Measurements from ENCODE around the gene TRIM8. TPM values are rescaled to one million over a fixed set of nuclear protein-coding genes. Genes with fewer than 3 reads are reported as not detected.

TRIM8 gene
- total and polyA plus RNA-seq, 9 of the 15 experiments (the other 6 are each of a cell fraction or from before 2014, with no cell fraction given), result 1.7 to 26.0 (median 9.1) TPM

DNA sequence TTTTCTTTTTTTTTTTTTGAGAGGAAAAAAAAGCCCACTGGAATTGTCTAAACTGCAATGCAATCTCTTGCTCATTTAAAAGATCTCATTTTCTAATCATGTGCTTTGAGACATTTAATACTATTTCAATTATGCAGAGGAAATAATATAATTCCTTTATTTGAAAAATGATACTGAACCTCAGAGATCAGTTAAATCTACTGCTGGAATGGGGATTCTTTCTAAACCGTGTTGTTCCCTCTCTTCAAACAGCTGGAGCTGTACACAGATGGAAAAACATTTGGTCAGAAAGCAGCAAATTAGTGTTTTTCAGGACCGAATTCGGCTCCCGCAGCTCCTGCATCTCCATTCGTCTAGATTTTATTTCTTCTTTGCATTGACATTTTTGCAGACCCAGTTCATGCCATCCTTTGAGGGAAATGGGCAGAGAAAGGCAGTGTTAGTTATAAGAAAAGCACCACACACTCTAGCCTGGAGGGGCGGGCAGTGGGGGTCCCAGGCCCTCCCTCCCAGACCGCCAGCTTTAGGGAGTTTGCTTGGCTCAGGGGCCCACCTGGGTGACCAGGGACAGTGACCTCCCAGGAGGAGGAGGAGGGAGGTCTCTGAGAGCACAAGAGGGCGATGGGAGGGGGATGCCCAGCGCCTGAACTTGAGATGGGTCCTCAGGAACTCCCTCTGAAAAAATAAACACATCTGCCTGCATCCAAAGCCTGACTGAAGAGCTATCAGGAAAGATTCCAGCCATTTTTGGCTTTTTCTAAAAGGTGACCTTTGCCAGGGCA lies 32.4 kb downstream of the TRIM8 start:
- no TSS peak for BruUV-seq (replicated peaks)
- FAIRE-seq (no peak), ATAC-seq (no peak), DNase-seq (ENCODE audit: extremely low read depth in 1 of 4, low spot score in 3 of 4) (no peak)
- Histone ChIP-seq H3K9me3 (replicated peaks; ENCODE audit: control insufficient read depth, insufficient read depth, low read depth, low read length) (no peaks in the 10 kb centered on the region), H3K9ac (ENCODE audit: insufficient read depth in 1 of 2, low read depth in 2 of 2, low read length in 2 of 2) (no peak overlapping the region), H3K9me1 (ENCODE audit: control insufficient read depth, insufficient read depth, low read length) (no peaks in the 10 kb centered on the region), H3K4me1 (replicated peaks in 1 of 2; ENCODE audit: control insufficient read depth in 2 of 2, insufficient read depth in 2 of 2, low read length in 2 of 2) (peaks cover 26 to 29% of the 10 kb centered on the region in 2 experiments), H3K27me3 (ENCODE audit: control insufficient read depth in 2 of 2, insufficient read depth in 2 of 2, low read length in 2 of 2) (no peaks in the 10 kb centered on the region), H3K4me2 (ENCODE audit: insufficient read depth, low read length) (no peak overlapping the region), H4K20me1 (replicated peaks; ENCODE audit: control insufficient read depth, insufficient read depth, low read length) (no peaks in the 10 kb centered on the region), H2AFZ (ENCODE audit: low read depth, low read length) (no peak overlapping the region), H3K27ac (ENCODE audit: extremely low read depth, low read depth, low read length) (no peak overlapping the region), H3K4me3 (no peak overlapping the region), H3K36me3 (ENCODE audit: control insufficient read depth, insufficient read depth, low read length) (no peaks in the 10 kb centered on the region), H3K79me2 (ENCODE audit: control insufficient read depth, insufficient read depth, low read length) (no peaks in the 10 kb centered on the region)
- ChIA-PET POLR2A (interaction anchor here (0.6 to 1.3 kb wide), 3 partner anchors 11 to 1029 kb away, joined by 3 to 4 read pairs (median 3); no protein-coding TSS in a partner anchor), CTCF (ENCODE audit: low intra/inter-chr PET ratio) (no interaction called here)
- intact Hi-C loops (cut with micrococcal nuclease), result no loop called here
- WGBS (ENCODE audit: insufficient coverage, low coverage, missing lambda C conversion rate), result 75% methylated on average over 6 of the region's 9 CpGs
- no peak for TF ChIP-seq RHOXF2B (CRISPR knock-in tag; conservative IDR thresholded peaks at IDR 0.05)
- 0 out of 2 replicates have a peak, but pooled peaks have one; percentile 5 for TF ChIP-seq GABPA (tag; conservative IDR thresholded peaks at IDR 0.05; ENCODE audit: low read depth)
- 0 out of 2 replicates have a peak, but pooled peaks have one; percentile 67 for TF ChIP-seq ZNF384 (IDR thresholded peaks at IDR 0.05; ENCODE audit: low read depth, low read length)
- in situ Hi-C loops (cut with MboI), result no loop called here

DNA sequence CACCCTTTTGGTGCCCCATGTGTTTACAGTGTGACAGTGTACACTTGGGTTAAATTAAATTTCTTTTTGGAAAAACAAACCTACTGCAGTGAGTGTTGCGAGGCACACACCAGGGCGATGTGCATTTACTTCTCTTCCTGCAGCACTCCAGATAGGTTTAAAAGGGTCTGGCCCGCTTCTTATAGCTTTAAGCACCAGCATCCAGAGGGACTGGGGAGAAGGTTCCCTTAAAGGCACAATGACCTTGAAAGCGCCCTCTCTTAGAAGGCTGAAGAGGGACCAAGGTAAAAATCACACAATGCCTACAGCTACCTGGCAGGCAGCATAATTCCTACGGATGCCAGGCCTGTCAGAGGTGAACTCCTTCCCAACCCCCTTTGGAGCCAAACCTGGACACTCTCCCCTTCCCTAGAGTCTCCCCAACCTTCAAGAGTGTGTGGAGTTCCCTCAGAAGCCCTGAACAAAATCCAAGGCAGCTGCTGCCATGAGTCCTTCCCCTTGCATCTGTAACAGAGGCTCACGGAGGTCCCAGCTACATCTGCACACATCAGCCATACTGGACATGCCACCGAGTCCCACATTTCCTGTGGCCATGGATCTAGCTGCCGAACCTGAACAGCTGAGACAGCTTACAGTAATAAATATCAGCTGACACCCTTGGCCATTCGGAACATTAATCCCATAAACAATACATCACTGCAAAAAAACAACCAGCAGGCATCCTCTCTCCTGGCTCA lies 33.2 kb downstream of the TRIM8 start:
- no peaks in the 10 kb centered on the region for H3K9me1 ChIP-seq (ENCODE audit: control insufficient read depth, insufficient read depth, low read length)
- in situ Hi-C loops (cut with MboI) (no loop called here), intact Hi-C loops (cut with micrococcal nuclease) (no loop called here)
- no peaks in the 10 kb centered on the region for H3K36me3 ChIP-seq (ENCODE audit: control insufficient read depth, insufficient read depth, low read length)
- 62% methylated on average over 7 of the region's 9 CpGs for WGBS (ENCODE audit: insufficient coverage, low coverage, missing lambda C conversion rate)
- ATAC-seq (no peak), FAIRE-seq (no peak), DNase-seq (ENCODE audit: extremely low read depth in 1 of 4, low spot score in 3 of 4) (no peak)
- BruUV-seq (replicated peaks), result no TSS peak
- no peak overlapping the region for H3K4me2 ChIP-seq (ENCODE audit: insufficient read depth, low read length)
- no peaks in the 10 kb centered on the region for H3K27me3 ChIP-seq (ENCODE audit: control insufficient read depth in 2 of 2, insufficient read depth in 2 of 2, low read length in 2 of 2)
- no peaks in the 10 kb centered on the region for H4K20me1 ChIP-seq (replicated peaks; ENCODE audit: control insufficient read depth, insufficient read depth, low read length)
- H3K4me1 ChIP-seq (replicated peaks in 1 of 2; ENCODE audit: control insufficient read depth in 2 of 2, insufficient read depth in 2 of 2, low read length in 2 of 2), result peaks cover 26 to 34% of the 10 kb centered on the region in 2 experiments
- CTCF ChIA-PET (ENCODE audit: low intra/inter-chr PET ratio), result no interaction called here
- TF ChIP-seq JUNB (CRISPR knock-in tag; conservative IDR thresholded peaks at IDR 0.05) (no peak), CSDE1 (IDR thresholded peaks at IDR 0.05) (no peak), RBM15 (IDR thresholded peaks at IDR 0.05; ENCODE audit: insufficient read depth, low read length) (no peak), FUS (optimal IDR thresholded peaks at IDR 0.05; ENCODE audit: low read depth, low read length) (no peak)
- H3K79me2 ChIP-seq (ENCODE audit: control insufficient read depth, insufficient read depth, low read length), result no peaks in the 10 kb centered on the region
- POLR2A ChIA-PET, result interaction anchor here (0.5 to 1.7 kb wide), 4 partner anchors 19 to 1028 kb away, joined by 3 to 4 read pairs (median 4); no protein-coding TSS in a partner anchor
- no peak overlapping the region for H2AFZ ChIP-seq (ENCODE audit: low read depth, low read length)
- no peak overlapping the region for H3K27ac ChIP-seq (ENCODE audit: extremely low read depth, low read depth, low read length)
- H3K9me3 ChIP-seq (replicated peaks; ENCODE audit: control insufficient read depth, insufficient read depth, low read depth, low read length), result no peaks in the 10 kb centered on the region
- H3K9ac ChIP-seq (ENCODE audit: insufficient read depth in 1 of 2, low read depth in 2 of 2, low read length in 2 of 2), result no peak overlapping the region
- H3K4me3 ChIP-seq, result no peak overlapping the region
